H9 (cell line): ENCODE results near the gene ABCG1. TPM values are rescaled to one million over a fixed set of nuclear protein-coding genes. Genes with fewer than 3 reads are reported as not detected.

Experiments
- DNase-seq: peaks from one replicate; pipeline ENCODE4 v3.0.0-alpha.2; 2017
- H2AFZ ChIP-seq: one replicate; pipeline ENCODE4 v1.6.1; 2013; ENCODE audit warnings: mild to moderate bottlenecking, low read length, control low read depth, moderate library complexity
- H2AK5ac ChIP-seq: 2 replicates; pipeline ENCODE4 v1.6.1; 2013; ENCODE audit warnings: low read length, control low read depth, mixed read lengths; ENCODE audit not compliant: insufficient read length
- H2BK120ac ChIP-seq: one replicate; pipeline ENCODE4 v1.6.1; 2013; ENCODE audit warnings: low read depth, mild to moderate bottlenecking, low read length, control low read depth, inconsistent platforms; ENCODE audit not compliant: poor library complexity, severe bottlenecking
- H2BK12ac ChIP-seq: 2 replicates; pipeline ENCODE4 v1.6.1; 2013; ENCODE audit warnings: low read length, control low read depth, mixed read lengths, low read depth; ENCODE audit not compliant: insufficient read length
- H2BK15ac ChIP-seq: 2 replicates; pipeline ENCODE4 v1.6.1; 2013; ENCODE audit warnings: low read depth, low read length, control low read depth
- H2BK20ac ChIP-seq: one replicate; pipeline ENCODE4 v1.6.1; 2013; ENCODE audit warnings: low read depth, mild to moderate bottlenecking, low read length, control low read depth, inconsistent platforms; ENCODE audit not compliant: poor library complexity, severe bottlenecking
- H2BK5ac ChIP-seq: 2 replicates; pipeline ENCODE4 v1.6.1; 2013; ENCODE audit warnings: low read length, control low read depth, mixed read lengths; ENCODE audit not compliant: insufficient read length
- H3K14ac ChIP-seq: 2 replicates; pipeline ENCODE4 v1.6.1; 2013; ENCODE audit warnings: low read length, control low read depth; ENCODE audit not compliant: insufficient read depth
- H3K18ac ChIP-seq: 2 replicates; pipeline ENCODE4 v1.6.1; 2013; ENCODE audit warnings: low read depth, mild to moderate bottlenecking, mixed read lengths, low read length, control low read depth; ENCODE audit not compliant: insufficient read length
- H3K23ac ChIP-seq: 2 replicates; pipeline ENCODE4 v1.6.1; 2013; ENCODE audit warnings: low read length, control low read depth, mixed read lengths, low read depth; ENCODE audit not compliant: insufficient read length
- H3K23me2 ChIP-seq: 2 replicates; pipeline ENCODE4 v1.6.1; 2013; ENCODE audit warnings: low read depth, mild to moderate bottlenecking, mixed read lengths, low read length, control low read depth; ENCODE audit not compliant: insufficient read length, poor library complexity, severe bottlenecking
- H3K27ac ChIP-seq: 2 replicates; pipeline ENCODE4 v1.5.1; 2013; ENCODE audit warnings: low read length, control low read depth, mixed read lengths, low read depth; ENCODE audit not compliant: insufficient read length
- H3K27me3 ChIP-seq: 2 replicates; pipeline ENCODE4 v1.6.1; 2013; ENCODE audit warnings: low read length, control low read depth, inconsistent platforms; ENCODE audit not compliant: insufficient read depth
- H3K4ac ChIP-seq: 2 replicates; pipeline ENCODE4 v1.6.1; 2013; ENCODE audit warnings: low read depth, mild to moderate bottlenecking, control low read depth, inconsistent platforms, low read length, moderate library complexity
- H3K4me1 ChIP-seq: 2 replicates; pipeline ENCODE4 v1.6.1; 2013; ENCODE audit warnings: low read length, control low read depth, inconsistent platforms; ENCODE audit not compliant: insufficient read depth
- H3K4me2 ChIP-seq: 2 replicates; pipeline ENCODE4 v1.6.1; 2013; ENCODE audit warnings: low read length, control low read depth, mixed read lengths; ENCODE audit not compliant: insufficient read length, insufficient read depth
- H3K56ac ChIP-seq: 2 replicates; pipeline ENCODE4 v1.6.1; 2013; ENCODE audit warnings: low read depth, mild to moderate bottlenecking, mixed read lengths, low read length, control low read depth; ENCODE audit not compliant: insufficient read length
- H3K79me1 ChIP-seq: 2 replicates; pipeline ENCODE4 v1.6.1; 2013; ENCODE audit warnings: low read depth, mild to moderate bottlenecking, moderate library complexity, low read length, control low read depth, inconsistent platforms; ENCODE audit not compliant: insufficient read depth, poor library complexity, severe bottlenecking
- H3K79me2 ChIP-seq: 2 replicates; pipeline ENCODE4 v1.6.1; 2013; ENCODE audit warnings: low read length, control low read depth, inconsistent platforms; ENCODE audit not compliant: insufficient read depth
- H3K9ac ChIP-seq: 2 replicates; pipeline ENCODE4 v1.6.1; 2013; ENCODE audit warnings: low read length, control low read depth, mixed read lengths; ENCODE audit not compliant: insufficient read length; ENCODE audit errors: extremely low read depth
- H3K9me3 ChIP-seq: one replicate; pipeline ENCODE4 v1.6.1; 2013; ENCODE audit warnings: low read depth, low read length, inconsistent platforms; ENCODE audit not compliant: control insufficient read depth
- H3T11ph ChIP-seq: one replicate; pipeline ENCODE4 v1.6.1; 2013; ENCODE audit warnings: mild to moderate bottlenecking, low read length, control low read depth, inconsistent platforms
- H4K20me1 ChIP-seq: one replicate; pipeline ENCODE4 v1.6.1; 2013; ENCODE audit not compliant: control insufficient read depth, insufficient read length, insufficient read depth
- H4K5ac ChIP-seq: 2 replicates; pipeline ENCODE4 v1.6.1; 2013; ENCODE audit warnings: low read depth, mild to moderate bottlenecking, mixed read lengths, low read length, control low read depth; ENCODE audit not compliant: insufficient read length
- H4K8ac ChIP-seq: replicated peaks from 2 replicates; pipeline ENCODE4 v1.6.1; 2013; ENCODE audit warnings: low read length, control low read depth, mixed read lengths, low read depth; ENCODE audit not compliant: insufficient read length
- H4K91ac ChIP-seq: 2 replicates; pipeline ENCODE4 v1.6.1; 2013; ENCODE audit warnings: low read depth, mild to moderate bottlenecking, moderate library complexity, mixed read lengths, low read length, control low read depth; ENCODE audit not compliant: insufficient read length
- H3K27ac Mint-ChIP-seq, 3 experiments: 2 replicates in 2 of 3; 3 replicates in 1 of 3; pipeline ENCODE4 v1.8.0; 2020 to 2021; ENCODE audit warnings: mixed read lengths in 3 of 3, mild to moderate bottlenecking in 1 of 3, moderate library complexity in 1 of 3
- H3K27me3 Mint-ChIP-seq: 2 replicates; pipeline ENCODE4 v1.8.0; 2021; ENCODE audit warnings: low read depth, mild to moderate bottlenecking, moderate library complexity, mixed read lengths
- H3K36me3 Mint-ChIP-seq, 3 experiments: 2 replicates in 2 of 3; 3 replicates in 1 of 3; pipeline ENCODE4 v1.8.0; 2020 to 2021; ENCODE audit warnings: low read depth in 3 of 3, mixed read lengths in 3 of 3; ENCODE audit not compliant: insufficient read depth in 1 of 3
- H3K4me1 Mint-ChIP-seq, 2 experiments: 2 replicates each; pipeline ENCODE4 v1.8.0; 2020; ENCODE audit warnings: mixed read lengths in 2 of 2
- H3K4me3 Mint-ChIP-seq, 2 experiments: 2 replicates in 1 of 2; 3 replicates in 1 of 2; pipeline ENCODE4 v1.8.0; 2020 to 2021; ENCODE audit warnings: mild to moderate bottlenecking in 2 of 2, mixed read lengths in 2 of 2, moderate library complexity in 1 of 2
- H3K9me3 Mint-ChIP-seq, 2 experiments: 2 replicates in 1 of 2; 3 replicates in 1 of 2; pipeline ENCODE4 v1.8.0; 2020; ENCODE audit warnings: mild to moderate bottlenecking in 2 of 2, mixed read lengths in 2 of 2, moderate library complexity in 1 of 2
- CTCF ChIP-seq: fragments of 200-600 bp; sonication (generic); conservative IDR thresholded peaks from 3 replicates; pipeline ENCODE4 v1.8.0; 2021; ENCODE audit warnings: antibody characterized with exemption, mild to moderate bottlenecking
- WGBS: extraction: QIAGEN DNeasy Blood & Tissue Kit; methylation state at CpG from one replicate; pipeline ENCODE4 v1.1.7; 2013; ENCODE audit warnings: missing lambda C conversion rate, low lambda C conversion rate, mixed read lengths; ENCODE audit not compliant: insufficient read length; ENCODE audit errors: extremely low coverage; 5-methylcytosine and 5-hydroxymethylcytosine counted together
- total RNA-seq: library from RNA; stranded (reverse); gene quantifications from 2 replicates; pipeline ENCODE4 v1.2.1, GENCODE V29; 2021

ABCG1 gene
- total RNA-seq, 1 experiment from 2014 or later = 0.83 TPM

- Histone ChIP-seq H3K9ac (no peak overlapping the region), H3K4me2 (no peak overlapping the region), H2AK5ac (no peak overlapping the region), H3K56ac (no peak overlapping the region), H3K23ac (no peak overlapping the region), H2BK5ac (no peak overlapping the region), H3K4me1 (peaks cover 2% of the 10 kb centered on the region; the same call in 1 of the 2 replicates), H4K8ac (no peak overlapping the region), H3K9me3 (no peaks in the 10 kb centered on the region), H3K4ac (no peak overlapping the region), H3K79me2 (no peaks in the 10 kb centered on the region), H2BK12ac (no peak overlapping the region), H3K14ac (no peak overlapping the region), H3K79me1 (no peaks in the 10 kb centered on the region), H3T11ph (no peak overlapping the region), H2BK120ac (no peak overlapping the region), H3K27ac (no peak overlapping the region), H2AFZ (no peak overlapping the region), H2BK20ac (no peak overlapping the region), H3K23me2 (no peaks in the 10 kb centered on the region), H4K5ac (no peak overlapping the region), H4K91ac (no peak overlapping the region), H3K18ac (no peak overlapping the region), H4K20me1 (no peaks in the 10 kb centered on the region), H2BK15ac (no peak overlapping the region), H3K27me3 (no peaks in the 10 kb centered on the region)
- no peak overlapping the region for H3K4me3 Mint-ChIP-seq
- peaks cover 26 to 39% of the 10 kb centered on the region in 2 experiments for H3K4me1 Mint-ChIP-seq
- H3K36me3 Mint-ChIP-seq = no peaks in the 10 kb centered on the region
- no peak for DNase-seq
- H3K27me3 Mint-ChIP-seq = no peaks in the 10 kb centered on the region; the same call in 1 of the 2 replicates
- no peaks in the 10 kb centered on the region; a peak in 1 of 5 replicates for H3K9me3 Mint-ChIP-seq
- no peak for TF ChIP-seq CTCF
- no CpG with 5 or more reads among the region's 13 CpGs for WGBS
- H3K27ac Mint-ChIP-seq = no peak overlapping the region
Measured at GRCh38 chr21:42264245-42265195, 45.6 kb downstream of the ABCG1 start.
